OCI-M1 (cell line): ENCODE measurements around the gene IL12A.

Experiments
- DNase-seq: peaks from one replicate; lab custom pipeline; 2025; lab: John Stamatoyannopoulos, UW

IL12A gene

GRCh38 chr3:159989973-159990846, 1.6 kb downstream of the IL12A start:
- DNase-seq: peak; percentile 11

DNA sequence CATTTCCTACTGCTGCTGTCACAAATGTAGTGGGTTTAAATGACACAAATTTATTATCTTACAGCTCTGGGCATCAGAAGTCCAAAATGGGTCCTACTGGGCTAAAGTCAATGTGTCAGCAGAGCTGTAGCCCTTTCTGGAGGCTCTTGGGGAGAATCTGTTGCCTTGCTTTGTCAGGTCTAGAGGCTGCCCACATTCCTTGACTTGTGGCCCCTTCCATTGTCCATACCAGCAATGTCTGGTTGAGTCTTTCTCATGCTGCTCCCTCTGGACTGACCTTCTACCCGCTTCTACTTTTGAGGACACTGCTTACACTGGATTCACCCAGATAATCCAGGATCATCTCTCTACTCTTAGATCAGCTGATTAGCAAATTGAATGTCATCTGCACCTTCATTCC, 3.0 kb downstream of the IL12A start:
- no peak for DNase-seq

- no peak for DNase-seq
Measured at GRCh38 chr3:159992589-159992988, 4.0 kb downstream of the IL12A start.

GRCh38 chr3:159994182-159994581, 5.5 kb downstream of the IL12A start:
- no peak for DNase-seq

DNA sequence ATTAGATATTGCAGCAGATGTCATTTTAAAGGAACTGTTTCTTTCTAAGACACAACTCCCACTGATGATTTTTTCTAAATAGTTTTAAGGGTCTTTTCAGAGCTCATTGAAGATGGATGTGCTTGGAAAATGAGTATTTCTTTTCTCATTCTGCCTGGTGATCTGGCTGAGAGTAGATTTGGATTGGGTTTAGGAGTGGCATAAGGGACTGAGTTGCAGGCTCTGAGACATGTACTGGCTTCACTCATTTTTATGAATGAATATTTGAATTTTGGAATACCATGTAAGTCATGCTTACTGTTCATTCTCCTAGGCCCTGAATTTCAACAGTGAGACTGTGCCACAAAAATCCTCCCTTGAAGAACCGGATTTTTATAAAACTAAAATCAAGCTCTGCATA, 6.5 kb downstream of the IL12A start:
- DNase-seq: no peak

GRCh38 chr3:159996018-159996417, 7.4 kb downstream of the IL12A start:
- DNase-seq: no peak

DNA sequence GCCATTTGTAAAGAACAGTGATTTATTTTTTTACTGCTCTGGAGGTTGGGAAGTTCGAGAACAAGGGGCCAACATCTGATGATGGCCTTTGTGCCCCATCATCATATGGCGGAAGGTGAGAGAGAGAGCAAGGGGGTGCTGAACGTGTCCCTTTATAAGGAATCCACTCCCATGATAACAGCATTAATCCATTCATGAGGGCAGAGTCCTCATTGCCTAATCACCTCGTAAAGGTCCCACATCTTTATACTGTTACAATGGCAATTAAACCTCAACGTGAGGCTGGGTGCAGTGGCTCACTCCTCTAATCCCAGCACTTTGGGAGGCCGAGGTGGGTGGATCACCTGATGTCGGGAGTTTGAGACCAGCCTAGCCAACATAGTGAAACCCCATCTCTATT, 8.3 kb downstream of the IL12A start:
- no peak for DNase-seq

GRCh38 chr3:160001148-160001760, 12.6 kb downstream of the IL12A start:
- DNase-seq: no peak

GRCh38 chr3:160001850-160002623, 13.4 kb downstream of the IL12A start:
- DNase-seq: no peak

- peak; percentile 55 for DNase-seq
Measured at GRCh38 chr3:160003520-160004128, 15.0 kb downstream of the IL12A start.

DNA sequence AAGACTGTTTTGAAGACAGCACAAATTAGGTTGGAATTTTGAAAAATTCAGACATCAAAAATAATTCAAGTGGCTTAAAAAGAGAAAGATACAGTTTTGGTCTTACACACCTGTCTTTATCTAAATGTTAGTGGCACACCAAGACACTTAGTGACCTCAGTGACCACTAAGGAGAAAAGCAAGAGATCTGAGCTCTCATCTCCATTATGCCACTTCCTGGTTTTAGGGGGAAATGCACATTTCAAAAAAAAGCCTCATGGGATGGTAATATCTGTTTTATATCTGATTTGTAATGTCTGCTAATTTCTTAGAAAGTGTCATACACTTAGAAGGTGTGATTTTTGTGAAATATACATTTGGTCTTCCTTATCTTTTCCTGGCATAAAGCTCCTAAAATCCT, 16.4 kb downstream of the IL12A start:
- DNase-seq: peak; percentile 23

DNA sequence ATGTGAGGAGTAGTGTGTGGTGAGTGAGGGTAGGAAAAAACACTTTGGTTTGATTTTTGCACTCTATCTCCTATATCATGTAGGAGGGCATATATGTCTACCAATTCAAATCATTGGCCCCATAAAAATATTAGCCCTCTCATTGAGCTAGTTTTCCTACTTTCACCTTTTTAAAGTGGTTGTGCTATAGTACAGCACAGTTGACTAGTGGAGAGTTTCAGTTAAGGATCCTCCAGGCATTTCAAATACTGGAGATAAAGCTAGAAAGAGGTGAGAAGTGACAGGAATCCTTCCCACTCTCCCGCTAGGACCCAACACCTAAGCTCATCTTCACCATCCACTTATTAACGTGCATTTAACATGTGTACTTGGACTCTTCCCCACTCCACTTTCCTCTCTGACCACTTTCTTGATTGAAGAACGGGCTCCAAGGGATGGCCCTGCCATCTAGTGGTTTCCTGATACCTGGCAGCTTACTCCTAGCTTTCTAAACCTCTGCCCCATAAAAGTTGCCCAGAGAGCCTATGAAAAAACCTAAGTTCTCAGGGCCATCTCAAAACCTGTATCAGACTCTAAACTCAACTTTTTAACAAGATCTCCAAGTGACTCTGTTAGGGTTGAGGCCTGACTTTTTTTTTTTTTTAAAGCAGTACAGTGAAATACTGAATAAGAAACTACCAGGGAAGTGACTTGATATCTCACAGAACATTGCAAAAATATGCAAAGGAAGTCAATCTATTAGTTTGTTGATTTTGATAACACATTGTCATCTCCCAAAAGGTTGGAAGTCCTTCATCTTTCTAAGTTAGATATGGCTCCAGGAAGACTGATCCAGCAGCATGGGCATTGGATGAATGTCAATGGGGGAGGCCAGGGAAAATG, 17.9 kb downstream of the IL12A start:
- DNase-seq: peak; percentile 78

- DNase-seq: no peak
Measured at GRCh38 chr3:160008961-160009360, 20.3 kb downstream of the IL12A start.

- DNase-seq: no peak
Measured at GRCh38 chr3:160009525-160009924, 20.9 kb downstream of the IL12A start.

- no peak for DNase-seq
Measured at GRCh38 chr3:160010578-160010977, 21.9 kb downstream of the IL12A start.

DNA sequence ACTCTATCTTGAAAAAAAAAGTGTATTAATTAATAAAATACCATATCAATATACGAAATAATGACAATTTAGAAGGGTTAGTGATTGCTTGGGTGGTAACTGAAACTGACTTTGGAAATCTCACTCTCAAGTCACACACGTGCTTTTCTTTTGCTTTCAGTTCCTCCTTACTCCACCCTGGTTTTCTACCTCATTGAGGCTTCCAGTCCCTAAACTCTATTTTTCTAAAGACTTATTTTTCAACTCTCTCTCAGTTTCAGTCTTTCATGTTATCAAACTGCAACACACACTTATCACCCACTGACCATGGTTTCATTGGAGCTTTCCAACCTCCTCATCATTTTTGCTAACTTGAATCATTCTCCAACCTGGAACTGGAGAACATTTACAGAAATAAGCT, 23.5 kb downstream of the IL12A start:
- DNase-seq: peak; percentile 63

- no peak for DNase-seq
Measured at GRCh38 chr3:160016972-160017371, 28.3 kb downstream of the IL12A start.

GRCh38 chr3:160018959-160019358, 30.3 kb downstream of the IL12A start:
- no peak for DNase-seq

GRCh38 chr3:160020057-160020711, 31.5 kb downstream of the IL12A start:
- no peak for DNase-seq

GRCh38 chr3:160022068-160022467, 33.4 kb downstream of the IL12A start:
- DNase-seq: no peak

- DNase-seq: no peak
Measured at GRCh38 chr3:160023476-160023875, 34.8 kb downstream of the IL12A start.
